Spleen (tissue), 7 donors: ENCODE measurements around the gene VSIG2.

Experiments
- POLR2A ChIP-seq, 3 donors: fragments of 450-650 bp; IDR thresholded peaks; one replicate each; pipeline ENCODE4 v1.5.1; 2017; ENCODE audit warnings: antibody characterized with exemption in 3 of 3, mild to moderate bottlenecking in 1 of 3
- POLR2AphosphoS5 ChIP-seq, 3 donors: sonication (generic); formaldehyde crosslinking; IDR thresholded peaks; one replicate each; pipeline ENCODE4 v1.5.1; 2017; ENCODE audit warnings: antibody characterized with exemption in 3 of 3
- TF ChIP-seq, protein P1 (sequence below), 11 experiments: fragments of 200-600 bp in 7 of 11; fragments of 450-650 bp in 4 of 11; sonication (generic) in 4 of 11; IDR thresholded peaks in 8 of 11; conservative IDR thresholded peaks in 3 of 11; 1 replicate in 7 of 11; 2 replicates in 4 of 11; pipeline versions ENCODE4 v1.4.0 to v1.8.0; 2016 to 2021; ENCODE audit warnings: antibody characterized with exemption in 11 of 11, inconsistent platforms in 4 of 11, mild to moderate bottlenecking in 1 of 11
- donor health status: DM: no; HTN: no; CAD: no; lungs with moderate emphysema.
- donor health status: DM: no; HTN: no; CAD: no.
- donor health status: DM: no; HTN: no; CAD: no.

DNA sequence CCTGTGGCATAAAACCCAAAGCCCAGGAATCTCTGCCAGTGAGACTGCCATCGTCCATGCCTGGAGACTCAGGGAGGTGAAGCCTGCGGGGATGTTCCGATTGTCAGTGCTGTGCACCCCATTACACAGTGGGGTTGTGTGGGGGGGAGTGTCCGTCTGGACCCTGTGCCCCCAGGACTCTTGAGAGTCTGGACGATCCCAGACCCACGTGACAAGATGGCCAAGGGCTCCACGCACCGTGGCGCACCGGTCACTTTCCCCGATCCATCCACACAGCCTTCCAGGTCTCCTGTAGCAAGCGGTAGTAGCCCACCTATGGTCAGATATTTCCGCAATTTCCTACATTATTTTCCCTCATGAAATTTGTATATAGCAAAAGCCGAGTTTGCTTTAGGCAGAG, 33.3 kb downstream of the VSIG2 start:
- TF ChIP-seq POLR2AphosphoS5 (IDR thresholded peaks at IDR 0.05) (no peak), POLR2A (IDR thresholded peaks at IDR 0.05) (no peak)
- TF ChIP-seq, protein P1, sequence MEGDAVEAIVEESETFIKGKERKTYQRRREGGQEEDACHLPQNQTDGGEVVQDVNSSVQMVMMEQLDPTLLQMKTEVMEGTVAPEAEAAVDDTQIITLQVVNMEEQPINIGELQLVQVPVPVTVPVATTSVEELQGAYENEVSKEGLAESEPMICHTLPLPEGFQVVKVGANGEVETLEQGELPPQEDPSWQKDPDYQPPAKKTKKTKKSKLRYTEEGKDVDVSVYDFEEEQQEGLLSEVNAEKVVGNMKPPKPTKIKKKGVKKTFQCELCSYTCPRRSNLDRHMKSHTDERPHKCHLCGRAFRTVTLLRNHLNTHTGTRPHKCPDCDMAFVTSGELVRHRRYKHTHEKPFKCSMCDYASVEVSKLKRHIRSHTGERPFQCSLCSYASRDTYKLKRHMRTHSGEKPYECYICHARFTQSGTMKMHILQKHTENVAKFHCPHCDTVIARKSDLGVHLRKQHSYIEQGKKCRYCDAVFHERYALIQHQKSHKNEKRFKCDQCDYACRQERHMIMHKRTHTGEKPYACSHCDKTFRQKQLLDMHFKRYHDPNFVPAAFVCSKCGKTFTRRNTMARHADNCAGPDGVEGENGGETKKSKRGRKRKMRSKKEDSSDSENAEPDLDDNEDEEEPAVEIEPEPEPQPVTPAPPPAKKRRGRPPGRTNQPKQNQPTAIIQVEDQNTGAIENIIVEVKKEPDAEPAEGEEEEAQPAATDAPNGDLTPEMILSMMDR (IDR thresholded peaks at IDR 0.05 in 8 of 11, conservative IDR thresholded peaks at IDR 0.05 in 3 of 11), result no peak
